ENCODE data around the gene ZNF276. TPM values are rescaled to one million over a fixed set of nuclear protein-coding genes. Genes with fewer than 3 reads are reported as not detected.

The ZNF276 gene
- polyA plus RNA-seq, 1 donor (not counting 4 experiments of a cell fraction or from before 2014, with no cell fraction given): 11.3 TPM

DNA sequence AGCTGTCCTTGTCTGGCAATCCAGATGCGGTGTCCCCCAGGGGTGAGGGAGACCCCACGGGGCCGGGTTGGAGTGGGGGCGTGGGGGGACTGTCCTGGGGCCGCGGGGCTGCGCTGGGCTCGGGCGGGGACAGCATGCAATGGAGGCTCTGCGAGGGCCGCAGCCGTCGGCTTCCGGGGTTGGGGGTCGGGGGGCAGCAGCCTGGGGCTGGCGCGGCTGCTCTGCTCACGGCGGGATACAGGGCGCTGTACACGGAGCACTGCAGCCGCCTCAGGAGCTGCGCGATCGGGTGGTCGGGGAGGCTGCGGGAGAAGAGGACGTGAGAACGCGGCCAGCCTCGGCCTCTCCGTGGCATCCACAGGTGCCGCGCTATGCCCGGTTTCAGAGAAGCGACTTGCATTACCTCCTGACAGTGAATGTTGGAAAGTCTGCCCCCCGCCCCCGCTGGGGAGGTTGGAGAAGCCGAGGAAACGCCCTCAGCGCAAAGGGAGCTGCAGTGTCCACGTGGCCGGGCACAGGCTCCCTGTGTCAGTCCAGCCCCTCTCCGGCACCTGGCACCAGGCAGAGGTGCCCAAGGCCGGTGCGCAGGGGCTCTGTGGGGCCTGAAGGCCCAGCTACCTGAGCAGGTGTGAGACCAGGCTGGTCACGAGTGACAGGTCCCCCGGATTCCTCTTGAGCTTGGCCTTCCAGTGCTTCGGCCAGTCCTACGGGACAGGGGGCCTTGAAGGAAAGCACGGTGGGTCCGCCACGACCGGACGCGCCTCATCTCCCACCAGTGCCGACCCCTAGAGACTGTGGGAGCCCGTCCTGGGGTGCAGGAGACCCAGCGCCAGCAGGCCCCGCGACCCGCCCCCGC lies 10.4 kb upstream of the ZNF276 start:
- Histone ChIP-seq H3K4me1 (ENCODE audit: control insufficient read depth, extremely low read depth, insufficient read depth, low read length) (peaks cover 10% of the 10 kb centered on the region), H4K20me1 (ENCODE audit: control insufficient read depth, extremely low read depth, insufficient read depth, low read length) (no peaks in the 10 kb centered on the region), H3K9me1 (ENCODE audit: control insufficient read depth, extremely low read depth, insufficient read depth, low read length) (no peaks in the 10 kb centered on the region), H3K27ac (ENCODE audit: control insufficient read depth, insufficient read depth, low read length) (no peak overlapping the region), H2AFZ (ENCODE audit: control insufficient read depth, low read length) (no peak overlapping the region), H3K4me3 (ENCODE audit: control insufficient read depth in 2 of 3, extremely low read depth in 1 of 3, insufficient read depth in 2 of 3, low read depth in 1 of 3, low read length in 3 of 3) (no peak overlapping the region), H3K36me3 (ENCODE audit: control insufficient read depth in 2 of 2, extremely low read depth in 1 of 2, insufficient read depth in 2 of 2, low read length in 2 of 2) (peaks cover 4 to 5% of the 10 kb centered on the region in 2 experiments), H3K9ac (ENCODE audit: control insufficient read depth, extremely low read depth, insufficient read depth, low read length) (no peak overlapping the region), H3K9me3 (ENCODE audit: control insufficient read depth, low read depth, low read length) (no peaks in the 10 kb centered on the region), H3K4me2 (ENCODE audit: control insufficient read depth, extremely low read depth, insufficient read depth, low read depth, low read length) (no peak overlapping the region), H3K79me2 (ENCODE audit: control insufficient read depth, insufficient read depth, low read length) (peaks cover 6% of the 10 kb centered on the region), H3K27me3 (ENCODE audit: control insufficient read depth, extremely low read depth, insufficient read depth, low read length) (no peaks in the 10 kb centered on the region)
- DNase-seq (ENCODE audit: low read depth, low spot score): no peak
- dilution Hi-C loops (cut with MboI; ENCODE audit: extremely low pct_ligation_motif_present, low sequenced_read_pairs): no loop called here
- no peak for FAIRE-seq
- TF ChIP-seq CTCF (optimal IDR thresholded peaks at IDR 0.05 in 1 of 3, IDR thresholded peaks at IDR 0.05 in 1 of 3, conservative IDR thresholded peaks at IDR 0.05 in 1 of 3; ENCODE audit: extremely low read depth in 1 of 3, insufficient read depth in 2 of 3, low read length in 3 of 3) (no peak), EZH2 (IDR thresholded peaks at IDR 0.05; ENCODE audit: low read length) (no peak)

DNA sequence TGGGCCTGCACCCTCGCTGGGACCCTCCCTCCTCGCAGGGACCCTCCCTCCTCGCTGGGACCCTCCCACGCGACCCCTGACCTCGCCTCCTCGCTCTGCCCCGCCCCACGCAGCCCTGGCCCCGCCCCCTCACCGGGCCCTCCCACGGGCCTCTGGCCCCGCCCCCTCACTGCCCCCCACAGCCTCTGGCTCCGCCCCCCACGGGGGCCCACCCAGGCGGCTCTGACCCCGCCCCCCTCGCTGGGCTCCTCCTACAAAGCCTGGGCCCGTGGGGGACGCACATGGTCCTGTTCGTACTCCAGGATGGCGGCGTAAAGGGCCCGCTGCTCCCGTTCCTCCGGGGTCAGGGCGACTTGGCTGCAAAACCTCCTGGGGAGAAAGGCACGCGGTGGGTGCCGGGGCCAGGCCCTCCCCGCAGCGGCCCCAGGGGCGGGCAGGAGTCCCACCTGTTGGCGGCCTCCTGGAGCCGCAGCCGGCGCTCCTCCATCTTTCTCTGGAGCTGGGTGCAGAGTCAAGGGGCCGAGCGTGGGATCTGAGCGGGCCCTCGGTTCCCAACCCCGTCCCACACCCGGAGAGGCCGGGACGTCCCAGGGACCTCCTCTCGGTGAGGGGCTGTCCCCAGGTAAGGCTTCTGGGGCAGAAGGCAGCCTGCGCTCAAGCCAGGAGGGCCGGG lies 9.6 kb upstream of the ZNF276 start:
- Histone ChIP-seq H2AFZ (ENCODE audit: control insufficient read depth, low read length) (peak overlapping the region; percentile 49), H3K9me1 (ENCODE audit: control insufficient read depth, extremely low read depth, insufficient read depth, low read length) (no peaks in the 10 kb centered on the region), H3K4me2 (ENCODE audit: control insufficient read depth, extremely low read depth, insufficient read depth, low read depth, low read length) (peak overlapping the region; percentile 87), H3K36me3 (ENCODE audit: control insufficient read depth in 2 of 2, extremely low read depth in 1 of 2, insufficient read depth in 2 of 2, low read length in 2 of 2) (peaks cover 4 to 5% of the 10 kb centered on the region in 2 experiments), H3K4me1 (ENCODE audit: control insufficient read depth, extremely low read depth, insufficient read depth, low read length) (peaks cover 5% of the 10 kb centered on the region), H3K9ac (ENCODE audit: control insufficient read depth, extremely low read depth, insufficient read depth, low read length) (peak overlapping the region; percentile 82), H3K27ac (ENCODE audit: control insufficient read depth, insufficient read depth, low read length) (peak overlapping the region; percentile 47), H3K9me3 (ENCODE audit: control insufficient read depth, low read depth, low read length) (no peaks in the 10 kb centered on the region), H3K4me3 (ENCODE audit: control insufficient read depth in 2 of 3, extremely low read depth in 1 of 3, insufficient read depth in 2 of 3, low read depth in 1 of 3, low read length in 3 of 3) (peak overlapping the region; percentile 68 to 82 (median 74)), H3K79me2 (ENCODE audit: control insufficient read depth, insufficient read depth, low read length) (peaks cover 6% of the 10 kb centered on the region), H3K27me3 (ENCODE audit: control insufficient read depth, extremely low read depth, insufficient read depth, low read length) (no peaks in the 10 kb centered on the region), H4K20me1 (ENCODE audit: control insufficient read depth, extremely low read depth, insufficient read depth, low read length) (no peaks in the 10 kb centered on the region)
- no peak for TF ChIP-seq EZH2 (IDR thresholded peaks at IDR 0.05; ENCODE audit: low read length)
- peak in 1 of 3 experiments; percentile 5 for TF ChIP-seq CTCF (optimal IDR thresholded peaks at IDR 0.05 in 1 of 3, IDR thresholded peaks at IDR 0.05 in 1 of 3, conservative IDR thresholded peaks at IDR 0.05 in 1 of 3; ENCODE audit: extremely low read depth in 1 of 3, insufficient read depth in 2 of 3, low read length in 3 of 3)
- DNase-seq (ENCODE audit: low read depth, low spot score): no peak
- dilution Hi-C loops (cut with MboI; ENCODE audit: extremely low pct_ligation_motif_present, low sequenced_read_pairs): no loop called here
- no peak for FAIRE-seq
